ENCODE measurements around the gene E2F6.

The E2F6 gene

GRCh38 chr2:11457935-11458334 lies 8.0 kb downstream of the E2F6 start:
- no peak for DNase-seq (ENCODE audit: low spot score)

DNA sequence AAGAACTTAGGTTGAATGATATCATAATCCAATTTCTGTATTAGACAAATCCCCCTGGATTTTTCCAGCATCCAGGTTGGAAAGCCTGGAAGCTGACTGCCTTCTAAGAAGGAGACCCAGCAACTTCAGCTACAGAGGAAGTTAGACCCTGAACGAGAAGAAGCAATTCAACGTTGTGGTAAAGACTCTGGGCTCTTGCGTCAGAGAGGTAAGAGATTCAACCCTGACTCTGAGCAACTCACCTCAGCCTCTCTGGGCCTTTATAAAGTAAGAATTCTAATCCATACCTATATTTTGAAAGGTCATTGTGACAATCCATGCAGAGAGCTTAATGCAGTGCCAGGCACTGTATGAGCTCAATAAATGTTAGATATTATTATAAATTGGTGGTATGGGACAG lies 9.7 kb downstream of the E2F6 start:
- DNase-seq (ENCODE audit: low spot score) = no peak

- no peak for DNase-seq (ENCODE audit: low spot score)
Measured at GRCh38 chr2:11454824-11455223, 11.1 kb downstream of the E2F6 start.

GRCh38 chr2:11450791-11451190 lies 15.2 kb downstream of the E2F6 start:
- DNase-seq (ENCODE audit: low spot score) = no peak

DNA sequence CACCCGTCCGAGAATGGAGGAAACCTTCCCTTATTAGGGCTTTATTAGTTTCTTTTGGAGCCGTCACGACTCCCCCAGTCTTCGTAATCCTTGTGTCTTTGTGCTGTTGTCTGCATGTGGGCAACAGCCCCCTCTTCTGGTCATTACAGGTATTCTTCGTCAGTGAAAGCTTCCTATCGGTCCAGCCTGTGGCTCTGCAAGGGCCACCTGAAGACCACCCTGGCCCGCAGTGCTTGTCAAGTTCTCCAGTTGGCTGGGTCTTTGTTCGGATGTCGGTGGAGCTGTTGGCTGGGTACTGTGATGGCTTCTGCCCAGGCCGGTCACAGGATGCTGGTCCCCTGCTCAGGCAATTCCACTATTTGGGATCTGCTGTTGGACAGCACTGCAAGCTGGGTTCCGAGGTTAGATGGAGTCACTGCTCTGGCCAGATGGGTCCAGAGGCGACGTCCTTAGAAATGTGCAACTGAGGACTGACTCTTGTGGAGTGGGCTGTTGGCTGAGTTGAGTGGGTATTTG lies 19.2 kb downstream of the E2F6 start:
- peak; percentile 77 for DNase-seq (ENCODE audit: low spot score)

DNA sequence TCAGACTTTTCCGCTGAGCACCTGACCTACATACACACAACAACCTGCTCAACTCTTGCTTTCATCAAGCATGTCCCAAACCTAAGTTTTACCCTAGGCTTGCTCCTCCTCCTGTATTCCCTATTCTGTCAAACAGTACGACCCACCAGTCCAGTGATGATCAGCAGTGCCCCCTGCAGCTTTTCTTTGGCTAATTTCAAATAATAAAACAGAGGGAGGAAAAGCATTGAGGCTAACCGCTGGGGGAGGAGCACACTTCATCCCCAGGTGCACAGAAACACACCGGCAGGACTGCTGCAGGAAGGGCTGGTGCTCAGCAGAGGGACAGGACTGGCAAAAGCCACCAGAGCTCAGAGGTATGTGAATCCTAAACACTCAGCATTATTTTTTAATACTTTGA lies 21.2 kb downstream of the E2F6 start:
- DNase-seq (ENCODE audit: low spot score) = peak; percentile 6

DNA sequence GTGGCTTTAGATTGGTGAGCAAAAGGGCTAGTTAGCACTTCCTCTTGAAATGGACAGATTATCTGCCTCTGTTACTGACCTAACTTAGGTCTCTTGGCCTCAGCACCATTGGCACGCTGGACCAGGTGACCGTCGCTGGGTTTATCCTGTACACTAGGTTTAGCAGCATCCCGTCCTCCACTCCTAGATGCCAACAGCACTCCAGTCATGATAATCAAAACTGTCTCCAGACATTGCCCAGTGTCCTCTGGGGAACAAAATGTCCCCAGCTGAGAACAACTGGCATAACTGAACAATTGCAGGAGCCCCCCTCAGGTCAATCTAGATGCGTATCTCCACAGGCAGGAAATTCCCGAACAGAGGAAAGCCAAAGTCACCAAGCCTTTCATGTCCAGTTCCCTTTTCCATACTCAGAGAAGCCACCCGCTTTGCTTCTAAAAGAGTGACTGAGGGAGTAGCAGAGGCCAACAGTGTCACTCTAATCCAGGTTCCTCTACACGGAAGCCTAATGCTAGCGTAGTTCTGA lies 27.3 kb downstream of the E2F6 start:
- DNase-seq (ENCODE audit: low spot score) = no peak

GRCh38 chr2:11437602-11438001 lies 28.4 kb downstream of the E2F6 start:
- no peak for DNase-seq (ENCODE audit: low spot score)

DNA sequence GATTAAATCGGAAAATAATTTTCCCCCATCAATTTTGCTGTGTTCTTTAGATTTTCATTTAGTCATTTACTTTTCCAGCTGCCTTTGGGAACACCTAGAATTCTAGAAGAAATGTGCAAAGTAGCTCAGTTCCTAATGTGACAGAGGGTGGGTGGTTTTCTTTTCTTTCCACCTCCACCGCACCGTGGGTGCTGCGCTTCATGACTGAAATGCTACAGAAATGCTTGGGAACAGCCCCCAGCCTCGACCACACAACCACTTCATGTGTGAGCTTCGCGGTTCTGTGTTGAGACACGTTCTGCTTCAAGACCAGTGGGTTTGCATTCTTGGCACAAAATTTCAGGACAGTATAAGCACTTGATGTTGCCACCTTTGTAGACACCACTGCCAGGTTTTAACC lies 30.9 kb downstream of the E2F6 start:
- DNase-seq (ENCODE audit: low spot score) = no peak

GRCh38 chr2:11434443-11434842 lies 31.5 kb downstream of the E2F6 start:
- no peak for DNase-seq (ENCODE audit: low spot score)

DNA sequence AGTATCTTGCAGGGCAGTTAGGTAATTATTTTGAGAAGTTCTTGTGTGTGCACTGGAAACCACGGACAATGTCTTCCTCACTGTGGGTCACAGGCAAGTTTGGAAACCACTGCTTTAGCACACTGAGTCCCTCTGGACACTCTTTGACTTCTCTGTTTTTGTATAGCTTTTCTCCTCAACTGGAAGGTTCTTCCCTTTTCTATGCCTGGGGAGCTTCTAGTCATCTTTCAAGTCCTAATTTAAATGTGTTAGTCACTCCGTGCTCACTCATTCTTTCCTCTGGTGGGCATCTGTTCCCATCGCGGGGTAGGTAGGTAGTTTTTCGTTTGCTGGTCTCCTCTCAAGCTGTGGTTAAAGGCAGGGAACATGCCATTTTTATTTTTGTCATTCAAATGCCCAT lies 32.1 kb downstream of the E2F6 start:
- no peak for DNase-seq (ENCODE audit: low spot score)

- no peak for DNase-seq (ENCODE audit: low spot score)
Measured at GRCh38 chr2:11430729-11431128, 35.2 kb downstream of the E2F6 start.

DNA sequence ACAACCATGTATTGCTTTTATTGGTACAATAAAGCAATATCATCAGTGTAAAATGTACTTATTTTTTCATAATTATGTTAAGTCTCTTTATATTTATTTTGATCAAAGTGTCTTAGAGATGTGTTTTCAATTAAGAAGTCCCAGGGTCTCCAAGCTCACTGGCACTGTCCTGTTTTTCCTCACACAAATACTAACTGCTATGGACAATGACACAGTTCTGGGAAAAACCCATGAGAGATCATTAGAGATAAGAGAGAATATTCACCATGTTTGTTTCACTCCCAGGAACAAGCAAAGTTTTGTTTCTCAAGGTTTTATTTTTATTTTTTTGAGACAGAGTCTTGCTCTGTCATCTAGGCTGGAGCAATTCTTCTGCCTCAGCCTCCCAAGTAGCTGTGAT lies 38.7 kb downstream of the E2F6 start:
- DNase-seq (ENCODE audit: low spot score) = no peak

DNA sequence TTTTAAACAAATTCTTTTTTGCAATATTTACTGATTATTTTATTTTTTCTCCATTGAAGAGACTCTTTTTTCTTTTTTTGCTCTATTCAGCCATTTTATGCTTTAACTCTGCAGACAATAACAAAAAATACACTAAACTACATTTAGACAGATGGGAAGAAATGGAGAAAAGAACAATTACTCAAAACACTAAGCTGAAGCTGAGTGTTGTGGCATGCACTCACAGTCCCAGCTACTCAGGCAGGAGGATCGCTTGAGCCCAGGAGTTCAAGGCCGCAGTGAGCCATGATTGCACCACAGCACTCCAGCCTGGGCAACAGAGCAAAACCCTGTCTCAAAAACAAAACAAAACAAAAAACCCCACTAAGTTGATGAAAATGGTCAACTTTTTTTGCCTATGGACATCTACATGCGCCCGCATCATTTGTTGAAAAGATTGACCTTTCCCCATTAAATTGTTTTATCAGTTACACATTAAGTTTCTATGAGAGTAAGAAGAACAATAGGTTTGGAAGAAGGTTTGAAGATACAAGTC lies 43.0 kb downstream of the E2F6 start:
- no peak for DNase-seq (ENCODE audit: low spot score)

DNA sequence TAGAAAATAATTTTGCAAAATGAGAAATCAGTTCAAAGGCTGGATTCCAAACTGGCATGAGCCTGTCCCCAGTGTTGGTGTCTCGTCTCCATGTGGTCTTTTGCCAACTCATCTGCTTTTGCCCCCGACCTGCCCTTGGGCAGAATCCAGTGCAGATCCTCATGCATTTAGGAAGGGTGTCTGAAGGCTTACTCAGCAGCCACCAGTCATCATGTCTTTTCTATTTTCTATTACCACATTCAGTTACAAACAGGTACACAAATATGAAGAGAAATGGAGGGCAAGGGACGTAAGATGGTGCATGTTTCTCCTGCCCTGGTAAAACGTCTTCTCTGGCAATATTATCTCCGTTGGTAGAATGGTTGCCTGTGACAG lies 43.5 kb downstream of the E2F6 start:
- no peak for DNase-seq (ENCODE audit: low spot score)

DNA sequence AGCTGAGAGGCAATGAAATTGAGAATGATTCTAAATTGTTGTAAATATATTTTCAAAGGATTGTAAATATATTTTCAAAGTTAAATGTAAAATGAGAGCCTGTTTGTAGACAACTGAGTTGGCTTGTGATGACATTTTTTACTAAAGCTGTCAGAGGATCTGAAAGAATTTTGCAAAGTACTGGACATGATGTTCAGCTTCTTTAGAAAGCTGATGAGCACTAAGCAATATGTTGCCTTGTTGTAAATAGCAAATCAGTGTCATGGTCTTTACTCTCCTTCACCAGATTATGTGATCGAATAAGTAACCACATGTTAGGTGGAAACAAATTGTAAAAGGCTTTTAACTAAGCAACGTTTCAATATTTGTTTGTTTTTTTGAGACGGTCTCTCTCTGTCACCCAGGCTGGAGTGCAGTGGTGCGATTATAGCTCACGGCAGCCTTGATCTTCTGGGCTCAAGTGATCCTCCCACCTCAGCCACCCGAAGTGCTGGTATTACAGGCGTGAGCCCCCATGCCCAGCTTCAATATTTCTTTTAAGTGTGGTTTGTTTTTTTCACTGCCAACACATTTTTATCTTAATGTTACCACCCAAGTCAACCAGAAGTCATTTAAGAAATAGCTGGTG lies 44.0 kb downstream of the E2F6 start:
- no peak for DNase-seq (ENCODE audit: low spot score)

DNA sequence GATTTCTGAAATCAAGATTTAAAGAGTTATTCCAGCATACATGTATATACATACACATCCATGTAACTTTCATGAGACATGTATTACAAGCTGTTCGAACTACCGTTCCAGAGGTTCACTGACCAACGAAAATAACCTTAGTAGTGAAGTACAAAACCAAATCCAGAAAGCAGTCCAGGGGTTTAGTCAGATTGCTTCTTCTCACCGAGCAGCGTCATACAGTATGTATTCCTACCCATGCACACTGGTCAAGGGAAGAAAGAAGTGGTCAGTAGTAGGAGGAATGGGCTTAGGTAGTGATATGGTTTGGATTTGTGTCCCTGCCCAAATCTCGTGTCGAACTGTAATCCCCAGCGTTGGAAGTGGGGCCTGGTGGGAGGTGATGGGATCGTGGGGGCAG lies 45.3 kb downstream of the E2F6 start:
- DNase-seq (ENCODE audit: low spot score) = no peak

- peak; percentile 21 for DNase-seq (ENCODE audit: low spot score)
Measured at GRCh38 chr2:11420190-11420589, 45.8 kb downstream of the E2F6 start.

DNA sequence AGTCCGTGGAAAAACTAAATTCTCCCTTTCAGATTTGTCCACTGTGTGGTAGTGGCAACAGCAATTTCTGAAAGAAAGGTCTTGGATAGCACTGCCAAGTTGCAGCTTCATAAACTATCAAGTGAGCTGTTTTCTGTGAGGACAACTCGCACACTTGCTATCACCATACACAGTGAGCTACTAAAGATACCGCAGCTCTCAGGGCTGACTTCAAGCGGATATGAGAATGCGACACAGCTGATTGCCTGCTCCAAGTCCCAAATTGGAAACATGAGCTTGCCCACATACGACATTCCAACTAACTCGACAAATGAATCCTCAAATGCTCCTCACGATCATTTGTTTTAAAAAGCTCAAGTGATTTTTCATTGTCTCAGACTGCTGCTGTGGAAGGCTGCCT lies 46.2 kb downstream of the E2F6 start:
- DNase-seq (ENCODE audit: low spot score) = peak; percentile 50

DNA sequence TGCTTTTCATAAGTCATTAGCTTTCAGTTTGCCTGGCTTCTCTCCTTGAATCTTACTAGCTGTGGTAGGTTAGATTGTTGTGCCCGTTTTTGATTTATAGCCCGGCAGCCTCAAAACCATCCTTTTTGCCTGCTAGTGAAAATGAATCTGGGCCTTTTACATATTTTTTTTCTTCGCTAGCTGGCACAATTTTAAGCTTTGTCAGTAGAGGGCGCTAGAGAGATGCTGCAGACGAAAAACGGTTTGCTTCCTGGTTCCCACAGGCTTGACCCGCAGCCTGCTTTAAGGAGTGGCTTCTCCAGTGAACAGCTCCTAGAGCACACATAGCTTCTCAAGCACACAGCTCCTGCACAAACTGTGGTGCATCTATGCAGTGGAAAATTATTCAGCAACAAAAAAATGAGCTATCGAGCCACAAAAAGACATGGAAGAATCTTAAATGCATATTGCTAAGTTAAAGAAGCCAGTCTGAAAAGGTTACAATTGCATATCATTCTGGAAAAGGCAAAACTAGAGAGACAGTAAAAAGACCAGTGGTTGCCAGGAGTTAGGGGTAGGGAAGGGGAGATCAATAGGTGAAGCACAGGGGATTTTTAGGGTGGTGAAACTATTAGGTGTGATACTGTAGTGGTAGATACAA lies 47.9 kb downstream of the E2F6 start:
- no peak for DNase-seq (ENCODE audit: low spot score)

DNA sequence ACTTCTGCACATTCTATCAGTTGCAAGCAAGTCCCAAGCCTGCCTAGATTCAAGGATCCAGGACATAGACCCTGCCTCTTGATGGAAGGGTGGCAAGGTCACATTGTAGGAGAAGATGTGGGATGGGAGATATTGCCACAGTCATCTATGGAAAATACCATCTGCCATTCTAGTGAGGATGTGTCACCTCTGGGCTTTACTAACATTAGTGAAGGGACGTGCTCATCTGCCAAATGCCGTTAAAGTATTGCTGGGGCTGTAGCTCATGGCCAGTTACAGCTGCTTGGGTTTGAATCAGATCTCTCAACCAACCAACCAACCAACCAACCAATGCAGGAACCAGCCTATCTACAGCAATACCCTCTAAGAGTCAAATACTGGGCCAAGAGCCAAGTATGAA lies 49.0 kb downstream of the E2F6 start:
- no peak for DNase-seq (ENCODE audit: low spot score)

DNA sequence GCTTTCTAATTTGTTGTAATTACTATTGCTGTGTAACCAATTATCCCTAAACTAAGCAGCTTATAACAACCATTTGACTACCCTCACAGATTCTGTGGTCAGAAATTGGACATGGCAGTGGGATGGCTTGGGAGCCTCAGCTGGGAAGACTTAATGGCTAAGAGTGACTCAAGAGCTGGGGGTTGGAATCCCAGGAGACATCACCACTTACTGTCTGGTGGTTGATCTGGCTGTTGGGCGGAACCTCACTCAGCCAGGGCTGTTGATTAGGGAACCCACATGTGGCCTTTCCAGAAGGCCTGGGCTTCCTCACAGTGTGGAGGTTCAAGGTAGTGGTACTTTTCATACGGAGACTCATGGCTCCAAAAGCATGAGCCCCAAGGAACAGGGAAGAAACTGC lies 49.8 kb downstream of the E2F6 start:
- DNase-seq (ENCODE audit: low spot score) = peak; percentile 55

DNA sequence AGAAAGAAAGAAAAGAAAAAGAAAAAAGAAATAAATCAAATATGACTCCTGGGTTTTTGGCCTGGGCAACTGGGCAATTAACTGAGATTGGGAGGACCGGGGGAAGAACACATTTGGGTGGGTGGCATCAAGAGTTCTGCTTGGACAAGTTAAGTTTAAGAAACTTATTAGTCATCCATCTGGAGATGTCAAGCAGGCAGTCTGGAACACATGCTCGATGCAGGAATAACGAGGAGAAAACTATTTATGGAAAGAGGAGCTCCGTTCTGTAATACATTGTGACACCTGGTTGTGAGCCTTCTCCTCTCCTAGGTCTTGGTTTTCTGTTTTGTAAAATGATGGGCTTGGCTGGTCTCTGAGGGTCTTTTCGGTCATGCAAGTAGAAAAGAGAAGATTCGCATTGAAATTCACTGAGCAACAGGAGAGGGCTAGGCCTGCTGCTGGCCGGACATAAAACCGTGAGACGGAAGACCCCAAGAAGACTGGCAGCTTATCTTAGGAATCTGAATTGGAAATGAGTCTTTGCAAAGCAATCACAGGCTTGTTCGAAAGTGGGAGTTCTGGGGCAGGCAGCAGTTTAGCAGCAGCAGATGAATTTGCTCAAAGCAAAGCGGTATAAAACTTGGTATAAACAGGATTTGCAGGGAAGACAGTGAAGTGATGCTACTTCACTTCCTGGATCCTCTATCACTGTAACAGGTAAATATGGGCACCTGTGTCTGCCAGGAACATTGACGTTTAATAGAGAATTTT lies 51.4 kb downstream of the E2F6 start:
- no peak for DNase-seq (ENCODE audit: low spot score)
